NCI-H748 (cell line): ENCODE data around the gene RBM33.
"Not testable (repeated sequence)": the region's sequence is repeated elsewhere in the genome, so short reads cannot be mapped to it uniquely, and the experiment has no call there.

Experiments used
- DNase-seq: peaks from one replicate; lab custom pipeline; 2025; ENCODE audit not compliant: unreplicated experiment; lab: John Stamatoyannopoulos, UW

Gene RBM33, protein sequence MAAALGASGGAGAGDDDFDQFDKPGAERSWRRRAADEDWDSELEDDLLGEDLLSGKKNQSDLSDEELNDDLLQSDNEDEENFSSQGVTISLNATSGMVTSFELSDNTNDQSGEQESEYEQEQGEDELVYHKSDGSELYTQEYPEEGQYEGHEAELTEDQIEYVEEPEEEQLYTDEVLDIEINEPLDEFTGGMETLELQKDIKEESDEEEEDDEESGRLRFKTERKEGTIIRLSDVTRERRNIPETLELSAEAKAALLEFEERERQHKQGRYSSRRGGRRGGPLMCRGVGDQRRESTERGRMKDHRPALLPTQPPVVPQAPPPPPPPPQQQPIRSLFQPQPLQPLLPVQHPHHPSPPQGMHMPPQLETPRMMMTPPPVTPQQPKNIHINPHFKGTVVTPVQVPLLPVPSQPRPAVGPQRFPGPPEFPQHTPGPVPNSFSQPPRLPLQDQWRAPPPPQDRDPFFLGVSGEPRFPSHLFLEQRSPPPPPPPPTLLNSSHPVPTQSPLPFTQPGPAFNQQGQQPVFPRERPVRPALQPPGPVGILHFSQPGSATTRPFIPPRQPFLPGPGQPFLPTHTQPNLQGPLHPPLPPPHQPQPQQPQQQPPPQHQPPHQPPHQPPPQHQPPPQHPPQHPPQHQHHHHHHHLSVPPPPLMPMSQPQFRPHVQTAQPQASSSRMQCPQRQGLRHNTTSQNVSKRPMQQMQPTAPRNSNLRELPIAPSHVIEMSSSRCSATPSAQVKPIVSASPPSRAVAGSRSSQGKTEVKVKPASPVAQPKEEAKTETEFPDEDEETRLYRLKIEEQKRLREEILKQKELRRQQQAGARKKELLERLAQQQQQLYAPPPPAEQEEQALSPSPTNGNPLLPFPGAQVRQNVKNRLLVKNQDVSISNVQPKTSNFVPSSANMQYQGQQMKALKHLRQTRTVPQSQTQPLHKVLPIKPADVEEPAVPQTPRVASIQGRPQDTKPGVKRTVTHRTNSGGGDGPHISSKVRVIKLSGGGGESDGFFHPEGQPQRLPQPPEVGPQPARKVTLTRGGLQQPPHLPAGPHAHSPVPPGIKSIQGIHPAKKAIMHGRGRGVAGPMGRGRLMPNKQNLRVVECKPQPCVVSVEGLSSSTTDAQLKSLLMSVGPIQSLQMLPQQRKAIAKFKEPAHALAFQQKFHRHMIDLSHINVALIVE

DNA sequence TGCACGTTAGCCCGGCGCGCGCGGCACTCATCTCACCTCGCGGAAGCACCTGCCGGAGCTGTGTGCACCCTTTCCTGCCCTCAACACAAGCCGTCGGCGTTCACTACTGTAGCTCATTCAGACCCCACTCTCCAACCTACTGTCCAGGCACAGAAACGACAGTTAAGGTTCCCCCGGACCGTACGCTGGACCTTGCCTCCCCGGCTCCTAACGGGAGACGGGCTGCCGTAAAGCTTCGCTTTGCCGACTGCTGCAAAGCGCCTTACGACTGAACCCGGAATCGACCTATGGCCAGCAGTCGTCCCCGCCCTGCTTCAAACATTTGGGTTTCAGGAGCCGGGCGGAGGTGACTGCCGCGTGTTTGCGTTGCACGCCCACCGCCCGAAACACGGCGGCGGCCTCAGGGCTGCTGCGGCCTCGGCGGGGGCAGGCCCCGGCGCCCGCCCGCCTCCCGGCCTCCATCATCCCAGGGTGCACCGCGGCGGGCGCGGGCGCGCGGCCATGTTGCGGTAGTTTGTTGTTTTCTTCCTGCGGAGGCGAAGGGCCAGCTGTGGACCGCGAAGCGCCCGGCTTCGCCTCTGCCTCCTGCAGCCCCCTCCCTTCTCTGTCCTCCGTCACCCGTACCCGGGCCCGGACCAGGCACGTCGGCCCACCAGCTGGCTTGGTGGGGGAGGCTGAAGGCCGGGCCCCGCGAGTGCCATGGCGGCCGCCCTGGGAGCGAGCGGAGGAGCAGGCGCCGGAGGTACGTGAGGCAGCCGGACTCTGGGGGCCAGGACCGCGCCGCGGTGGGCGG lies at the start of gene RBM33:
TSS of gene RBM33 (plus strand) at position 484 of the 793 bp plus-strand sequence. CDS start at position 700, 216 bp downstream.
- DNase-seq = peak; percentile 82

DNA sequence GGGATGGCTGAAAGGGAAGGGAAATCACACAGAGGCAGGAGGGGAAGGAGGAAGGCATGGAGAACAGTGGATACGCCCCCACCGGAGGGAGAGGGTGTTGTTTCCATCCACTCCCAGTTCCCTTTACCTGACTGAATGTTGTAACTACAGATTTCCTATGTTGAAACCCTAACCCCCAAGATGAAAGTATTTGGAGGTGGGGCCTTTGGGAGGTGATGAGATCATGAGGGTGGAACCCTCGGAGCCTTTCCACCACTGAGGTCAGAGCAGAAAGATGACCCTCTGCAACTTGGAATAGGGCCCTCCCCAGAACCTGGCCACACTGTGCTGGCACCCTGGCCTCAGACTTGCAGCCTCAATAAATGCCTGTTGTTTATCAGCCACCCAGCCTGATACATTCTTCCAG lies 49.5 kb upstream of the RBM33 start:
- DNase-seq = no peak

DNA sequence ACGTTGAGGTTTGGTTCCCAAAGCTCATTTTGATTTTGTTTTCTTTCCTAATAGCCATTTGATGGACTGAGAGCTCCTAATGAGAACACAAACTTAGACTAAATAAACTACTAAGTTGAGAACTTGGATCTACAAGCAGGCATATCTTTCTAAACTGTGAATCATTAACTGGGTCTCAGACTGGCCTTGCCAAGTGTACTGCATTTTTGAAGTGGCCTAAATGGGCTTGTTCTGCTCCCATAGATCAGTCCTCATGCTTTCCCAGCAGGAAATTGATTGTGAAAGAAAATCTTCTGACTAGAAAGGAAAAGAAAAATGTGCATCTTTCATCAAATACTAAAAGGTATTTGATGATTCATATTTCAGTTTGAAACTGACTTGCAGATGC lies 46.7 kb upstream of the RBM33 start:
- no peak for DNase-seq

DNA sequence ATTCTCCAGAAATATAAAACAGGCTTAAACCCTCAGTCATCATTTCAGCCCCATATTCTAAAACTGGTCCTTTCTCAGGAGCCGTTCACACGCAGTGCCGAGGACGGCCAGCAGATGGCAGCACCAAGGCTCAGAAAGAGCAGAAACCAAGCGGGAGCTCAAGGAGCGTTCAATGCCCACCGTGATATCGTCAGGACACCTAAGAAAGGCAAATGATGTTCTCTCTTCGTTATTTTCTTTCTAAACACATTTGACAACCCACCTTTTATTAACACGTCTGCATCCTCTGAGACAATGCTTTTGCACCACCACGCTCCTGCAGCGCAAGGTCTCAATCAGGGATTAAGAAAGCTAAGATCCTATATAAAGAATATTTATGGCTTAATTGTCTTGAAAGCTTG lies 45.7 kb upstream of the RBM33 start:
- peak; percentile 80 for DNase-seq

DNA sequence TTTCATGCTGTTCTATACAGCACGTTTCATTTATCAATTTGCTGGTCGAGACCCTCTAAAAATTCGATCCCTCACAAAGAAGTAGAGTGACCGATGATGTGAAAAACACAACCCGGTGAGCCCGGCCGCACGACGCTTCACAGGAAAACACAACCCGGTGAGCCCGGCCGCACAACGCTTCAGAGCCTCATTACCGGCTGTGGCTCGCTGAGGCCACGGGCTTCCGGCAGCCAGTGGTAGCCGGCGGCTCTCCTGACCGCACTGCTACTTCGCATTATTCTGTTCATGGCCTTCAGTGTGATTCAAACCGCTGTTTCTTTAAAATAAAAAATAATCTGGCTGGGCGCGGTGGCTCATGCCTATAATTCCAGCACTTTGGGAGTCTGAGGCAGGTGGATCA lies 42.3 kb upstream of the RBM33 start:
- DNase-seq = no peak

DNA sequence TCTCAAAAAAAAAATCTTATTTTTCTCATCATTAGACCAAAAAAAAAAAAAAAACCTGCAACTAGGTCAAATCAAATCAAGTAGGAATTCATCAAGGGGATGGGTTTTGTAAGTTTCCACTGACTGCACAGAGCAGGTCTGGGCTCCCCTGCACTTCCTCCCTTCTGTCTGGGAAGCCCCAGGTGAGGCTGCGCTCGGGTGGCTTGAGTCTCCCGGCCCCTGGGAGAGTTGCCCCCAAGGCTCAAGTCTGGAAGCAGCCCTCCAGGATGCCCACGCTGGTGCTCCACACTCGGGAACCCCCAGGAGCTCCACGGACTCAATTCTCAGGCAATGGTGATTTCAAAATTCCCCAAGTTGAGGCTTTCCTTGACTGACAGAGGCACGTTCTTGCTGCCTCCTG lies 41.7 kb upstream of the RBM33 start:
- DNase-seq = no peak

DNA sequence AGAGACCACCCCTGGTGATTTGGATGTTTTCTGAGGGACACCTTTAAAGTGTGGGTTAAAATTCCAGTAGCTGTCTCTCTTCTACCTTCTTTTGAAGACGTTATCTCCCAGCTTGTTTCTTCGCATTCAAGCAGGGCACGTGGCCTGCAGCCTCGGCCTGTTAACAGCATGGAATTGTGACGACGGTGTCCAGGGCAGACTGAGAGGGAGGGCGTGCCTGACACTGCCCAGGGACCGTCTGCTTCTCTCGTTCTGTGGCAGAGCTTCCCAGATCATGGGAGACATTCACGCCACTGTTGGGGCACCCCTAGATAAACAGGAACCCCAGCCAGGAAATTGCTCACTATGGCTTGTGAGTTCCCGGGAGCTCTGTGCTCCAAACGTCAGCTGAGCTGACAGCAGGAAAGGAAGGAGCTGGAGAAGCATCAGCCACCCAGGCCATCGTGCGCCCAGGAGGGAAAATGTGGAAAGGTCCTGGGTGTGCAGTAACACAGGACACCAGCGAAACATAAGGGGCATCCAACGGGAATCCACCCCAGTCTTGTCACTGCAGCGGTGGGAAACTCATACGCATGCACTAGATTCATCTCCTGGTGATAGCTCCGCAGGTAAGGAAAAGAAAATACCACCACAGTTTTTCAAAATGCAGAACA lies 41.1 kb upstream of the RBM33 start:
- no peak for DNase-seq

DNA sequence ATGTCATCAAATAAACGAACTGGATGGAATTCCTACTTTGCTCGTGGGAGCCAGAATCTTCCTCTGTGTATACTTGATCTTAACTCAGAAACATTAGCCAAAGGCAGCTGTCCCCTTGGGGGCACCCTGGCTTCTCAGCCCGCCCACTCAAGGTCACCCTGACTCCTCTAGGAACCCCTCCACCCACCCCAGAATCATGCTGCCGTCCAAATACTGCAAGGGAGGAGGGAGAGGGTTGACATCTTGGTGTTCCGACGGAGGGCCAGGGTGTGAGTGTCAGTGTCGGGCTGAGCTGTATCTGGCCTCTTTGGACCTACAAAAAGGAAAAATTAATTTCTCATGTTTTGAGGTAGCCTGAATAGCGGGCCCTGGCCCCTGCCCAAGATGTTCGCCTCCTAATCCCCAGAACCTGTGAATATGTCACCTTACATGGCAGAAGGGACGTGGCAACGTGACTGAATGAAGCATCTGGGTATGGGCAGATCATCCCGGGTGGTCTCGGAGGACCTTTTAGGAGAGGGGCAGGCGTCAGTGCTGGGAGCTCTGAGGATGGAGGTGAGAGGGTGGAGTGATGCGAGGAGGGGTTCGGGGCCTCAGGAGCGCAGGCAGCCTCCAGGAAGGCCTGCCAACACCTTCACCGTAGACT lies 40.5 kb upstream of the RBM33 start:
- no peak for DNase-seq

DNA sequence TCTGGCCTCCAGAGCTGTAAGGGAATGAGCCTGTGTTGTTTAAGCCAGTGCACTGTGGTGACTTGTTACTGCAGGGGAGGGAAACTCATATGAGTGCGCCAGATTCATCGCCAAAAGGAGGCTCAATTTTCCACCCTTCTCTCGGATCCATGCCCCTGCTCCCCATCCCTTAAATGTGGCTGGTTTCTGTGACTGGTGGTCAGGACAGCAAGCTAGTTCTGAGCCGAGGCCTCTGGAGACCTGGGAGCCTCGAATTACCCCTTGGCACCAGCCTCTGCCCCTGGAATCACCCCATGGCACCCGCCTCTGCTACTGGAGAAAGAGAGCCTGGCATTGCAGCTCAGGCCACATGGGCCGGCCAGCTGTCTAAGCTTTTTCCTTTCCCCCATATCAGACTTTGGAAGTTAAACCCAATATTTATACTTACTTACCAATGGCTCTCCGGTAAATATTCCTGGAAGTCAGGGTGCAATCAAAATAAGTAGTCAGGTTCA lies 39.9 kb upstream of the RBM33 start:
- DNase-seq = no peak

DNA sequence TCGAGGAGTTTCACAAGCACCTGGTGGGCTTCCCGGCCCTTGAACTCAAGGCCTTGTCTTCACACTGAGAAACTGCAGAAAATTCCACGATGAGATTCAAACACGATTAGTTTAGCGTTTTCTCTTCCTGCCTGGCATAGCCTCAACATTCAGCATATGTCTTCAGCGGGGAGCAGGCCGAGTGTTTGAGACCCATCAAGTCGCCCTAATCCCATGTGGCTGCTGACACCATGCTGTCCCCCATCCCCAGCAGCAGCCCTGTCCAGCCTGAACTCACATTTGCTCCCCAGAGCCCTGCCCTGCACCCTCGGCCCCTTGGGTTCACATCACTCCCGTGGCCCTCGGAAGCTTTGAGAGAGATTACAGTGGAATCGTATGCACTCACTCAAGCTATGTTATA lies 35.3 kb upstream of the RBM33 start:
- DNase-seq = no peak

DNA sequence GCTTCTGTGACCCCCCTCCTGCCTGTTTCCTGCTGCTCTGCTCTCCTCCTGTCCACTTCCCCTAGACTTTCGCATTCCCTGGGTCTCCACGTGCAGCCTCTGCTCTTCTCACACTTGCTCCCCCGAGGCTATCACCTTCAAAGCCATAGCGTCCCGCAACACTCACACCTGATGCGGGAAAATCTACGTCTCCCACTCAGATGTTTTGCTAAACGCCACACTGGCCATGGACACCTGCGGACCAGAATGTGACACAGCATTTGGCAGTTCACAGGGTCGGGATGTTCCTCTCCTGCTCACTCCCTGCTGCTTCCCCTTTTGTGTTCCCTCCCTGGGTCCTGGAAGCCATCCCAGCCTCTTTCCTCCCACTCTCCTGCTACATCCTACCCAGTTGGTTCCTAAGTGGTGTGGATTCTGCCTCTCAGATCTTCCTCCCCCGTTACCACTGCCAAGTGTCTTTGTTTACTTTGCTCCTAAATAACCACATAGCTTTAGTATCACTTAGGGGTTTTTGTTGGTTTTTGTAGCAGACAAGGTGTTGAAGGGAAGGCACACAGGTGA lies 33.7 kb upstream of the RBM33 start:
- DNase-seq = no peak

DNA sequence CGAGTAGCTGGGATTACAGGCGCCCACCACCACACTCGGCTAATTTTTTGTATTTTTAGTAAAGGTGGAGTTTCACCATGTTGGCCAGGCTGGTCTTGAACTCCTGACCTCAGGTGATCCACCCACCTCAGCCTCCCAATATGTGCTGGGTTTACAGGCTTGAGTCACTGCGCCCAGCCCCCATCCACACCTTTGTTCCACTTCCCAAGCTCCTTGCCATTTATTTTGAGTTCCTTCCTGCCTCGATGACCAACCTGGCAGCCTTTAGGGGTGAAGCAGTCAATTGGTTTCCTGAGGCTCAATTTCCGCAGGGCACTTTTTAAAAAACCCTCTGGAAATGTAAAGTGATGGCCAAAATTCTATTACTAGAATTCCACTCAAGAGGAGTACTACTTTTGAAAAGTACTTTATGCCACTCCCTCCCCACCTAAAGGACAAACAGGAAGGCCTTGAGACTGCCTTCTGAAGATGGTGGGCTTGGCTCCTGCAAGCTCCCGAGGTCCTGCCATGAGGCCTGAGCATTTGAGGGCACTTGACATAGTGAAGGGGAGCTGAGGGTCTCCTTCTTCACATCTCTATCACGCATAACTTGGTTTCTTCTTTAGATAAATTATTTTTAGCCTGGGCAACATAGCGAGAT lies 32.5 kb upstream of the RBM33 start:
- no peak for DNase-seq

DNA sequence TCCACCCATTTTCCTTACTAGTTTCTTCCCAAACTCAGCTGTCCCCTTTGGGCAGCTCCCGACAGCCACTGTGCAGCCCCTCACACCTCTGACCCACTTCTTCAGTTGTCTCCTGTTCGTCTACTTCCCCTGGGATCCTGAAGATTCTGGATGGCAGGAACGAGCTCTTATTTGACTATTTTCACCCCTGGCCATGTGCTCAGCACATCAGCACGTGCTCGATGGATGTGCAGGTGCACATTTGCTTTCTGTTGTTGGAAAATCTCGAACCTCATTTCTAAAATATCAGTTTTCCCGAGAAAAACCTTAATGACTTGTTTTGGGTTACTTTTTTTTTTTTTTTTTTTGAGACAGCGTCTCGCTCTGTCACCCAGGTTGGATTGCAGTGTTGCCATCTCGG lies 31.8 kb upstream of the RBM33 start:
- no peak for DNase-seq

DNA sequence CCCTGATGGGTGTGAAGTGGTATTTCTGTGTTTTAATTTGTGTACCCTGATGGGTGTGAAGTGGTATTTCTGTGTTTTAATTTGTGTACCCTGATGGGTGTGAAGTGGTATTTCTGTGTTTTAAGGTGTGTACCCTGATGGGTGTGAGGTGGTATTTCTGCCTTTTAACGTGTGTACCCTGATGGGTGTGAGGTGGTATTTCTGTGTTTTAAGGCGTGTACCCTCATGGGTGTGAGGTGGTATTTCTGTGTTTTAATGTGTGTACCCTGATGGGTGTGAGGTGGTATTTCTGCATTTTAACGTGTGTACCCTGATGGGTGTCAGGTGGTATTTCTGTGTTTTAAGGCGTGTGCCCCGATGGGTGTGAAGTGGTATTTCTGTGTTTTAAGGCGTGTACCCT lies 29.4 kb upstream of the RBM33 start:
- DNase-seq = not testable (repeated sequence)

DNA sequence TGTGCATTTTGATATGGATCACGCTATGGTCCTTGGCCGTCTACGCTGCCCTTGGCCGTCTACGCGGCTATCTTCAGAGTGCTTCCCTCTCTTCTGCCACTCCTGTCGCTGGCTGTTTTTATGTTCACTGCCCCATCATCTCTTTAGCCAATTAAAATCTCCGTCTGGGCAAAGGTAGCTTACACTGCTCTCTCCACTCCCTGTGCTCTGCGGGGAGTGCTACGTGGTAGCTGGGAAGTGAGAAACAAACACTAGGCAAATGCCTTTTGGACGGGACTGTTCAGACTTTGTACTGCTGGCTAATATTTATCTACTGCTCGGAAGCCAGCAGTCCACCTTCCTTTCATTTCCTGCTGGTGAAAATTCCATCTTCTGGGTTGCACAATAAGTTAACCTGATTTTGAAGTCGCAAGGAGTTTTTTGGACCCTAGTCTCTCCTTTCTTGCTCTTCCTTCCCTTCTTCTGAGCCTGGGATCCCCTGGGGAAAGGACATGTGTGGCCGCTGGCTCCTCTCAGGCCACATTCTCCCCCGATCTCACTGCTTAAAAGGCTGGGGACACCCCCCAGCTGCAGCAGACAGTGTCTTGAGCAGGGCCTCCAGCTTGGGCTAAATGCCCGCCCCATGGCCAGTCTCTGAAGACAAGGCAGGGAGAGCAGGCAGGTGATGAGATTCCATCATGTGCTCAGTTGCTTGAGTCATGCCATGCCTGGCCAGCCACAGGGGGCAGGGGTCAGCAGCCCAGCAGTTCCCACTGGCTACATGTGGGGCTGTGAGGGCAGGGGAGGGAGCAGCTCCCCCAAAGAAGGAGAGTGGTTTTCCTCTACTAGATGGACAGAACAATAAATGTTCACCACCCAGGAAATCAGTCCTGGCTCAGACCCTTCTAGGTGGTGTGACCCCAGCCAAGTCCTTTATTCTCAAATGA lies 25.5 kb upstream of the RBM33 start:
- DNase-seq = peak; percentile 38

DNA sequence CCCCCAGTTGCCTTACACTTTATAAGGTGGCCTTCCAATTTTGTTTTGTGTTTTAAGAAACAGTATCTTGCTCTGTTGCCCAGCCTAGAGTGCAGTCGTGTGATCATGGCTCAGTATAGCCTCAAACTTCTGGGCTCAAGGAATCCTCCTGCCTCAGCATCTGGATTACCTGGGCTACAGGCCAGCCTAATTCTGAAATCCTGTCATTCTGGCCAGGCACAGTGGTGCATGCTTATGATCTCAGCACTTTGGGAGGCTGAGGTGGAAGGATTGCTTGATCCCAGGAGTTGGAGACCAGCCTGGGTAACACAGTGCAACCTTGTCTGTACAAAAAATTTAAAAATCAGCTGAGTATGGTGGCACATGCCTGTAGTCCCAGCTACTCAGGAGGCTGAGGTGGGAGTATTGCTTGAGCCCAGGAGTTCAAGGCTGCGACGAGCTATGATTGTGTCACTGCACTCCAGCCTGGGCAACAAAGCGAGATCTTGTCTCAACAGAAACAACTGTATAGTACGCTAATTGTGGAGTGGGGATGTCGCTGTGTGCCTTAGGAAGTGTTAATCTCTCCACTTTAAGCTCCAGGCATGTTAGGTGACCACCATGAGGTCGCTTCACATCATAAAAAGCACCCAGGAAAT lies 24.7 kb upstream of the RBM33 start:
- no peak for DNase-seq

DNA sequence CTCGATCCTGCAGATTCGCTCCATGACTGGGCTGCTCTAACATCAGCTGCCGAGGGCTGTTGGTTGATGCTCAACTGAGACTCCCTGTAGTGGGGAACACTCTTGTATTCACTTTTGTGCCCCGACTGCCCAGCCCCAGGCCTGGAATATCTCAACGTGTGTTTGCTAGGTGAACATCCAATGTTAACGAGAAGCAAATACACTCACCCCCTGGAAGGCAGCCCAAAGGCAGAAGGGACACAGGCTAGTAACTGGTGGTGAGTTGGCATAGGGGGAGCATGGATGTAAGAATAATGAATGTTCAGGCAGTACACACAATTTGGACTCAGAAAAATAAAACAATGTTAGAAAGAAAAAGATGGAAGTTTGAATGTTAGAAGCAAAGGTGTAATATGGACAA lies 24.0 kb upstream of the RBM33 start:
- no peak for DNase-seq
